ENCODE data around the gene ZNF865. TPM values are rescaled to one million over a fixed set of nuclear protein-coding genes. Genes with fewer than 3 reads are reported as not detected.

The ZNF865 gene
- total and polyA plus RNA-seq, 2 of the 8 experiments (the other 6 are each of a cell fraction or from before 2014, with no cell fraction given), result 3.5 to 13.6 TPM

DNA sequence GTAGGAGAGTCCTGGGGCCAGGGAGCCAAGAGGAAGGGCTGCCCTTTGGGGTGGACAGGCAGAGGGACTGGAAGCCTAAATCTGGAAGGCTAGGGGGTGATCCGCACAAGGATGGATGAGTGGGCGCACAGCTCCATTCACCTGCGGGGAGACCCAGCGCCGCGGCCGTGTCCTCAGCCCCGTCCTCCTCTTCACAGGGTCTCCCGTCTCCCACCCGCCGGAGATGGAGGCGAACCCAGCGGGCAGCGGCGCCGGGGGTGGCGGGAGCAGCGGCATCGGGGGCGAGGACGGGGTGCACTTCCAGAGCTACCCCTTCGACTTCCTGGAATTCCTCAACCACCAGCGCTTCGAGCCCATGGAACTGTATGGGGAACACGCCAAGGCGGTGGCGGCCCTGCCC is 7.9 kb downstream of the ZNF865 start (continued):
- TF ChIP-seq, protein P1, sequence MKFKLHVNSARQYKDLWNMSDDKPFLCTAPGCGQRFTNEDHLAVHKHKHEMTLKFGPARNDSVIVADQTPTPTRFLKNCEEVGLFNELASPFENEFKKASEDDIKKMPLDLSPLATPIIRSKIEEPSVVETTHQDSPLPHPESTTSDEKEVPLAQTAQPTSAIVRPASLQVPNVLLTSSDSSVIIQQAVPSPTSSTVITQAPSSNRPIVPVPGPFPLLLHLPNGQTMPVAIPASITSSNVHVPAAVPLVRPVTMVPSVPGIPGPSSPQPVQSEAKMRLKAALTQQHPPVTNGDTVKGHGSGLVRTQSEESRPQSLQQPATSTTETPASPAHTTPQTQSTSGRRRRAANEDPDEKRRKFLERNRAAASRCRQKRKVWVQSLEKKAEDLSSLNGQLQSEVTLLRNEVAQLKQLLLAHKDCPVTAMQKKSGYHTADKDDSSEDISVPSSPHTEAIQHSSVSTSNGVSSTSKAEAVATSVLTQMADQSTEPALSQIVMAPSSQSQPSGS (IDR thresholded peaks at IDR 0.05; ENCODE audit: low read length), result no peak
- TF ChIP-seq, protein P2, sequence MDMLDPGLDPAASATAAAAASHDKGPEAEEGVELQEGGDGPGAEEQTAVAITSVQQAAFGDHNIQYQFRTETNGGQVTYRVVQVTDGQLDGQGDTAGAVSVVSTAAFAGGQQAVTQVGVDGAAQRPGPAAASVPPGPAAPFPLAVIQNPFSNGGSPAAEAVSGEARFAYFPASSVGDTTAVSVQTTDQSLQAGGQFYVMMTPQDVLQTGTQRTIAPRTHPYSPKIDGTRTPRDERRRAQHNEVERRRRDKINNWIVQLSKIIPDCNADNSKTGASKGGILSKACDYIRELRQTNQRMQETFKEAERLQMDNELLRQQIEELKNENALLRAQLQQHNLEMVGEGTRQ (IDR thresholded peaks at IDR 0.05; ENCODE audit: low read length), result no peak
- TF ChIP-seq BCL11A (IDR thresholded peaks at IDR 0.05; ENCODE audit: low read depth in 2 of 2, low read length in 2 of 2), result no peak

Measured in H1 (cell line).